NK-92 (cell line): Measurements from ENCODE around the gene NEK9.
A peak's percentile ranks its signal among the peaks of the same experiment; 100 is the strongest.
"Not testable (repeated sequence)": the region's sequence is repeated elsewhere in the genome, so short reads cannot be mapped to it uniquely, and the experiment has no call there.

Experiments
- DNase-seq: peaks from one replicate; lab custom pipeline; 2025; ENCODE audit not compliant: unreplicated experiment; lab: John Stamatoyannopoulos, UW

The NEK9 gene

DNA sequence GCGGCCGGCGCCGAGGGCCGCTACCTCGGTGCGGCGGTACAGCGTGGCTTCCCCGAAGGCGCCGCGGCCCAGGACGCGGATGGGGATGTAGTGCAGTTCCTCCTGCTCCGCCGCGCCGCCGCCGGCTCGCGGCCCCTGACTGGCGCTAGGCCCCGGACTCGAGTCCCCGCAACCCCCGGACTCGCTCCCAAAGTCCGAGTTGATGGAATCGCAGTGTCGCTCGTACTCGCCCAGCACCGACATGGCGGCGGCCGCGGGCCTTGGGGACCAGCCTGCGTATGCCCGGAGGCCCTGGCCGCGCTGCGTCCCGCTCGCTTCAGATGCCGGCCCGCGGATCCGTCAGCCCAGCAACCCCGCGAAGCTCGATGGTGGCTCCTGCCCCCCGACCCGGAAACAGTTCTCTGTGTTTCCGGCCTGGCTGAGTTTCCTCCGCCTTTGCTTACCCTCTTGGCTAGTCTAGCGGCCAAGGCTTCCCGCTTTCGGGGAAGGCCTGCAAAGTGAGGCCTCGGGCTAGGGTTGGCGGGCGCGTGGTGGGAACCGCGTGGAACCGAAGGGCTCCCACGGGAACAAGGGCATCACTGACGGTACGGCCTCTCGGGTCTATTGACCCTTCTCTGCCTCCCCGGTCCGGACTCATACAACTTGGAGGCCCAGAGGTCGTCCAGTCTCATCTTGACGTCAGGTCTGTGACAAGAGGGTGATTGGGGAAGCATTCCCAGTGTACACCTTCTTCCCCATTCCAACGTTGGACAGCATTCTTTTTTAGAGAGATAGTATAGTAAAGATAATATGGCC, at the start of gene NEK9:
NEK9 (minus strand) TSS at position 370 of the 795 bp plus-strand sequence; CDS start at position 243, 127 bp downstream.
- DNase-seq: no peak

DNA sequence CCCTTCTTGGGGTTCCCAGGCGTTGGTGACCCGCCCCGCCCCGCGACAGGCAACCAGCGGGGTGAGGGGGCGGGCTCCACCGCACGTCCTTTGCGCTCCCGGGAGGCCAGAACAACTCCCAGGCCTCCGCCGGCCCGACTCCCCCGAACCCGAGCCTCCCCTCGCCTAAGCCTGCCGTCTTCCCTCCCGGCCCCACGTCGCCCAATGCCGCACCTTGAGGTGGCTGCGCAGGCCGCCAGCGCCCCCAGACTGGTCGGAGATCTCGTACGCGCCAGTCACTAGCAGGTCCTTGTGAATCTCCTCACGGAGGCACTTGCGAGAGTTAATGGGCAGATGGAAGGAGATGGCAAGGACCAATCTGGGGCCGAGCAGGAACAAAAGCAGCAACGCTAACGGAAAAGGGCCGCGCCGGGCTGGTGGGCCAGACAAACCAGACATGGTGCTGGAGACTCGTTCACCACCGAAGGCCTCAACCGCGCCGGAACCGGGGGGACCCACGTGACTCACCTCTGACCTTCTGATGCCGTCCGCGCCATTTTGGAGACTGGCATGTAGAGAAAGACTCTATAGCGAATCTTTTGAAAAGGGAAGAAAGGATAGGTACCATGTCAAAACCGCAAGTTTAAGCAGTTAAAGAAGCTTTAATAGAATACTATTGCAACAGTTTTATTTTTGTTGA, 49.4 kb upstream of the NEK9 start, which contains the start of gene TMED10:
TMED10 (minus strand) TSS at position 471 of the 679 bp plus-strand sequence; CDS start at position 438, 33 bp downstream.
- peak; percentile 53 for DNase-seq

DNA sequence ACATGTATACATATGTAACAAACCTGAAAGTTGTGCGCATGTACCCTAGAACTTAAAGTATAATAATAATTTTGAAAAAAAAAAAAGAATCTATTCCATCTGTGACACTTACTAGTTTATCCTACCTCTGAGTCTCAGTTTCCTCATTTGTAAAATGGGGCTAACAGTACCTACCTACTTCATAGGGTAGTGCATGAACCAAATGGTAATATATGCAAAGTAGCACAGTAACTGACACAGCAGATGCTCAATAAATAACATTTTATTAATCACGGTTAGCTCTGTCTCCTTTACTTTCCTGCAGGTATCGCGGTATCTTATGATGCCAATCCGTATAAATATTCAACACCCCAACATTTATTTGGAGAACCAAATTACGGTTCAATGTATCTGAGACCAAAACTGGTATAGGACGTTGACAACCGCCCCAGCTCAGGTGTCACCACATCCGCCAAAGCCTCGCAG, 48.9 kb upstream of the NEK9 start:
- no peak for DNase-seq

DNA sequence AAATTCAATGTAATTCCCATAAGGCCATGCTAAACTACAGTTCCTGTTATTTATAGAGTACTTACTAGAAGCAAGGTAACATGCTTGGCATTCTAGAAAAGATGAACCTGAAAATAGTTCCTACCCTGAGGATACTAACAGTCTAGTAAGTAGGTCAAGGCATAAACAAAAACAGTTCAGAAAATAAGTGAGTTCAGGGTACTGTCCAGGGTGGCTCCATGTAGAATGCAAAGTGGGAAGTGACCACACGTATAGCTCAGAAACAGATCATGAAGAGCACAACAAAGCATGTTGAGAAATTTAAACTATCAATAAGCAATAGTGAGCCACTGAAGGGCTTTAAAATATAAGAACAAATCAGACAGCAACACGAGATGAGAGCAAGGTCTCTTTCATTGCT, 47.2 kb upstream of the NEK9 start:
- no peak for DNase-seq

DNA sequence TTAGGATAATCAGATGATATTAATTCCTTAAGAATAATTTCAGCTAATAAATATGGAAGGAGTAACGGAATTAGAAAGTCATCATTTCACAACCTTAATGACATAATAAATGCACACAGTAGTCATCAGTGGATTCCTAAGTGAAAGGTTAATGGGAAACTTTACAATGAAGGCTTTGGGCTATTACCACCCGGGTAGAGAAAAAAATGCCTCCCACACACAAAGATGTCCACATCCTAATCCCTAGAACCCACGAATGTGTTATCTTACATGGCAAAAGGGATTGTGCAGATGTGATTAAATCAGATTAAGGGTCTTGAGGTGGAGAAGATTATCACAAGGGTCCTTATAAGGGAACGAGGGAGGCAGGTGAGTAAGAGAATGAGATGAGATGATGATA, 43.9 kb upstream of the NEK9 start:
- no peak for DNase-seq

DNA sequence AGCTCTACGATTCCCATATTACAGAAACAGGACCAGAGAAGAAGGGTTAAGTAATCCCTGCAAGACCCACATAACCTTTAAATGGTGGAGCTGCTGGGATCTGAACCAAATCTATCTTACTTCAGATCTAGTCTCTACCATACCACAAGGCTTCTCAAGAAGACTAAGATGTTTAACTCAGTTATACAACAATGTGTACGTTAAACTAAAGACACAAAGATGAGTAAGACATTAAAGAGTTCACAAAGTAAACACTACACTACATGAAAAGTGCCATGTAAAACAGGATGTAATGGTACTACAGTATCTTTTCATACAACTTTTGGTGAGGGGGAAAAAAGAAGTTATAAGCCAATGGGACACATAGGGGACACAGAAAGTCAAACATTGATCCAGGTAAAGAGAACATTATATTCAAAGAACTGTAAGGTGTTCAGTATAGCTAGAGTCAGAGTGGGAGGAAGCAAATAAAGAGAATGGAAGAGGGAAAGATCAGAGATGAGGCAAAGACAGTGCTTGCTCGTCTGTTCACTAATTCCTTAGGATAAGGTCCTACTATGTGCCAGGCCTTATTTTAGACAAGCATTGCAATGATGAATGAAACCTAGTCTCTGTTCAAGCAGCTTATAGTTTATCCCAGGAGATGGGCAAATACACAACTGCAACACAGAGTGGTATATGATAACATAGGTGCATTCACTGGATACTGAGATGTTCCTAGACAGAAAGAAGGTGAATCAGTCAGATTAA, 41.9 kb upstream of the NEK9 start:
- DNase-seq: no peak

DNA sequence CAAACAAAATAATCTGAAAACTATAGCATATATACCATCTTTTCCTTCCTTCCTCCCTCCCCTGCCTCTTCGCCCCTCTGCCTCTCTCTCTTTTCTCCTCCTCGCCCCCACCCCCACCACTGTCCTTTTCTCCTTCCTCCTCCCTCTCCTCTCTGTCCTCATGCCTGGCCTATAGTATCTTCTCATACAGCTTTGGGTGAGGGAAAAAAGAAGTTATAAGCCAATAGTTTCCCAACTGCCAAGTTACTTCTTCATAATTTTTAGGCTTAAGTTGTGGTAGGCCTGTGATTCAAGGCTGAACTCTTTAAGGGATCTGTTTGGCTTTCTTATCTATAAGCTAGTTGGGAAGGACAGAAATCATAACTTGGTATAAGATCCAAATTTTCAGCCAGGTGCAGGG, 40.5 kb upstream of the NEK9 start:
- no peak for DNase-seq

DNA sequence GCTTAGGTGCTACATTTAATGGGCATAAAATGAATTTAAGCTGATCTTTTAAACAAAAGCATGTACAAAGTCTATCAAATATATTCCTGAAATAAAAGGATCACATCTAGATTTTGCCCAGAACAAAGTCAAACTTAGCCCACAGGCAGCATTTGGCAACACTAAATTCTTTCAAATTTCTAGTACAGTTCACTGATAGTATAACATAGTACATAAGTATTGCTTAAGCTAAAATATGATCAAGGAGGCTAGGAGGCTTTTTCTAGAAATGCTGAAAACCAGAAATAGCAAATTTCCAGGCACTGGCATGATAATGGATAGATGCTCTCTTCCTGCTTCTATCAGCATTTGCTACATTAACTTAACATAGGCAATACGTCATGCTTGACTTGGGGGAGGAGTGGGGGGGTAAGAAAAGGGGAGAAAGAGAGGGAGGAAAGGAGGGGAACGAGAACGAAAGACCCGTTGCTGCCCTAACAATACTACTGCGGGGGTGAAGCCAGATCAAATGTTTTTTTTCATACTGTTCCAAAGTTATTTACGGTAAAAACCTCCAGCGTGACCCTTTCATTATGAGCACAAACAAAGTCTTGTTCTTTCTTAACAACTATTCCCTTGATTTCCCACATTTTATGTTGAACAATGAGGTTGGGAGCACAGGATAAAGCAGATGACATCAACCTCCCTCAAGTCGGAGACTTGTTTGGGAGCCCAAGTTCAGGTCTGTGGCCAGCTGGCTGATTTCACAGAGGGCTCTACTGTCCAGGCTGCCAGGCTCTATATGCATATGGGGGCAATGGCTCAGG, 38.9 kb upstream of the NEK9 start:
- no peak for DNase-seq

DNA sequence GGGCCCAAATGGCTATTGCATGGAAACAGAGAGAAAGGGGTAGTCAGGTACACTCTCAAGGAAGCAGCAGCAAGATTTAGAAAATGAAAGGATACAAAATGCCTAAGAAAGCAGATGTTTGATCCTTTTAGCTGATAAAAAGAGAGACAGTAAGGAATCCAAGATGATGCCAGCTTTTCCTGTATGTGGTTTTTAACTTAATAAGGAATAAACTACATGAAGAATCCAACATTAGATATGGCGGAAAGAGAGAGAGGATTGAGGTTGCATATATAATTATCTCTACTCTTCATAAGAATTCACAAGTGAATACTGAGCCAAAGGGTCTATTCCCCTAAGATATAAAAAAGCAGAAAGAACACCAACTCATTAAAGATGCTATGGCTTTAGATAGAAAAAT, 38.0 kb upstream of the NEK9 start:
- DNase-seq: no peak

DNA sequence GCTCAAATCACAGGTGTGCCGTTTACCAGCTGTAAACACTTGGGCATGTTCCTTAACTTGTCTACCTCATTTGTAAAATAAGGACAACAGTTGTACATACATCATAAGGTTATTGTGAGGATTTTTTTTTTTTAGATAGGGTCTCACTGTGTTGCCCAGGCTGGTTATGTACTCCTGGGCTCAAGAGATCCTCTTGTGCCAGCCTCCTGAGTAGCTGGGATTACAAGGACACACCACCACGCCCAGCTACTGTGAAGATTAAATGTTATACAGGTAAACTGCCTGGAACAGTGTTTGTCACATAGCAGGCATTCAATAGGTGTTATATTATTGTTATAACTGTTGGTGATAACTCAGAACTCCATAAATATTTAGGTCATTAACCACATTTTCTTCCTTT, 36.8 kb upstream of the NEK9 start:
- no peak for DNase-seq

DNA sequence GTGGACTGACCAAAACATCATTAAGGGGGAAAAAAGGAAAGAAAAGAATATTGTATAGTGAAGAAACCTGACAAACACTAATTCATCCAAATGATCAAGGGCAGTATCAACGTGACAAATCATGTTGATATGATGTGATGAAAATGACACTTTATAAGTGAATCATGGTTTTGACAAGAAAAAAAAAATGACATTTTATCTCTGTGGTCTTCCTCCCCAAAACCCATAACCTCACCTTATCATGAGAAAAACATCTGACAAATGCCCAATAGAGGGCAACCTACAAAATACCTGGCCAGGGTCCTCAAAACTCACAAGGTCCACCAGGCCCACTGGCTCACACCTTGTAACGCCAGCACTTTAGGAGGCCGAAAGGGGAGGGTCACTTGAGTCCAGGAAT, 35.8 kb upstream of the NEK9 start:
- no peak for DNase-seq

DNA sequence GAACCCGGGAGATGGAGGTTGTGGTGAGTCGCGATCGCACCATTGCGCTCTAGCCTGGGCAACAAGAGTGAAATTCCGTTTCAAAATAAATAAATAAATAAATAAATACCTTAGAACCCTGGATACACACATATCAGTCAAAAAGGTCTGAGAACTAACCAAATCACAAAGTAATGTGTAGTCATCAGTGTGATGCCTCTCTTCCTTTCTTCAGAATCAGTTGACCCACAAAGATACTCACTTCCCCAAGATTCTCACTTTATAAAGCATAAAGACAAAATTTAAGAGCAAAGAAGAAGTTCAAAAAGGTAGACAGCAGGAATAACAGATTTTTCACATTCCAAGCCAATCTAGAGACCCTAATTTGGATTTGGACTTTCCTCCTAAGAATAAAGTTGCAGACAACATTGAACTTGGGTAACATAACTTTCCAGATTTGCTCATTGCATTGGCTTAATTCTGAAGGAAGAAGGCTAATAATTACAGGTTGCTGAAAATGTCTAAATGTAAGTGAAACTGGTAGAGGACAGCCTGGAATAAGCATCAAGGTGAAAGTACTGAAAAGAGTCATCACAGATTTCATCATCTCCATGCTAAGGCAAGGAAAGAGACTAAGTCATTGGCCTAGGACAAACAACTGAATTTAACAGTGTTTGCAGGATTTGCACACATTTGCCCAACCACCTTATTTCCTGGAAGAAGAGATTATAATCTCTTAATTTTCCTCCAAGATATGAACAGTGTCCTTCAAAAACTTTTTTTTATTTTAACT, 32.2 kb upstream of the NEK9 start:
- DNase-seq: no peak

DNA sequence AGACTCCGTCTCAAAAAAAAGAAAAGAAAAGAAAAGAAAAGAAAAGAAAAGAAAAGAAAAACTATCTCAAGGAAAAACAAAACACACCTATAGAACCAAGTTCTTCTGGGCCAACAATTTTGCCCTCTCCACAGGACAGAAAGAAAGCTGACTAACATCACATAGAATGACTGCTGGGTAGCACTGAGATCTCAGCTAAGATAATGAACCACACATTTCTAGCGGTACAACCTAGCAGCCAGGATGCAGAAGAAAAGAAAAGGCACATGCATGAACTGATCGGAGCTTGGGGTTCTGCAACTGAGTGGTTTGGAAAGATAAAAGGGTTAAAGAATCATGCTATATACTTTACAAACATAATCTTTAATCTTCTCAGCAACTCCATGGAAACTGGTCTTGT, 30.1 kb upstream of the NEK9 start:
- no peak for DNase-seq

DNA sequence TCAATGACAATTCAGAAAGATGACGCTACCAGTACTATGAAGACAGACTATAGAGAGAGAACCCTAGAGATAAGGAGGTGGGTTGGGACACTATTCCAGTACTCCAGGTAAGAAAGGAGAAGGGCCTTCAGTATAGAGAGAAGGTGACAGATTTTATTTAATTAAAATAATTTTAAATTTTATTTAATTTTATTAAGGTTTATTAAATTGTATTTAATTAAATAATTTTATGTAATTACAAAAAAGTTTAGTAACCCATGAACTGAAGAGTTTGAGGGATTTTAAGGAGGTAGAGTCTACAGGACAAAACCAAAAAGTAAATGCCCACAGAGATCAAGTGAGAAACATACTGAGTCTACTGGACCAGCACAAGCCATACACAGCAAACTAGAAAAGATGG, 29.3 kb upstream of the NEK9 start:
- no peak for DNase-seq

DNA sequence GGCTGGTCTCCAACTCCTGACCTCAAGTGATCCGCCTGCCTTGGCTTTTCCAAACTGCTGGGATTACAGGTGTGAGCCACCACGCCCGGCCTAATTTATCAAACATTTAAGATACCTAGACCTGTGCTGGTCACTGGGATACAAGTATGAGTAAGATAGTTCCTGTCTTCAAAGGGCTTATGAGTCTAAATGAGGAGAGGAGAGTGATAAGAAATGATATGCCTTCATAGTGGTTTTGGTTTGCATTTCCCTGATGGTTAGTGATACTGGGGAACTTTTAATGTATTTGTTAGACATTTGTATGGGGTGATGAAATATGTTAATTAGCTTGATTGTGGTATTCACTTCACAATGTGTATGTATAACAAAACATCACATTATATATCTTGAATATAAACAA, 28.3 kb upstream of the NEK9 start:
- DNase-seq: no peak

DNA sequence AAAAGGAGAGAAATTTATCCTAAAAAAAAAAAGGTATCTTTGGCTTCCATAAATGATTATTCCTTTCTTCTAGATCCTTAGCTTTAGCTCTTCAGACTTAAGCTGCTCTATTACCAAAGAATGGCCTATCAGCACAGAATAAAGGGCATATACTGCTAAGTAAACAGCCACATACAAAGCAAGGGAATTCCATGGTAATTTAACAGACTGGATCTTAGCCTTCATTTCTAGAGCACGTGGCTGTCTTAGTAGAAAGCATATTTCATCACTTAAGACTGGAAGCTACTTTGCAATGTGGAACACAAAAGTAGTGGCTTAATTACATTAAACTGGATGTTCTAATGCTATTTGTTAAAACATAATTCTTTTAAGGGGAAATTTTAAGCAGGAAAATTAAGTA, 26.4 kb upstream of the NEK9 start:
- no peak for DNase-seq

DNA sequence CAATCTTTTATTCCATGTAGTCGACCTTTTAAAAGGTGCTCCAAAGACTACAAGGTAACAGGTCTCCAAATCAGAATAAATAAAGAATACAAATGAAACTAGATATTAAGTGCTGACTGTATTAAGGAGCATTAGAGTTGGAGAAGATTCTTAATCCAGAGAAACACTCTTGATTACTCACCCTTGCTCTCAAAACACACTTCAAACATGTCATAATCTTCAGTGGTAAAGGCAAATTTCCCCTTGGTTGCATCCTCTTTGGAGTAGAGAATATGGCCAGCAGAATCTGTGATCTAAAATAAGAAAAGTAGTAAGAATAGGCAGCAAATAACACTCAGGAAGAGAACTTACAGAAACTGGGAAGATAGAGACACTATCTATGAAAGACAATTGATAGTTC, 25.0 kb upstream of the NEK9 start:
- no peak for DNase-seq

DNA sequence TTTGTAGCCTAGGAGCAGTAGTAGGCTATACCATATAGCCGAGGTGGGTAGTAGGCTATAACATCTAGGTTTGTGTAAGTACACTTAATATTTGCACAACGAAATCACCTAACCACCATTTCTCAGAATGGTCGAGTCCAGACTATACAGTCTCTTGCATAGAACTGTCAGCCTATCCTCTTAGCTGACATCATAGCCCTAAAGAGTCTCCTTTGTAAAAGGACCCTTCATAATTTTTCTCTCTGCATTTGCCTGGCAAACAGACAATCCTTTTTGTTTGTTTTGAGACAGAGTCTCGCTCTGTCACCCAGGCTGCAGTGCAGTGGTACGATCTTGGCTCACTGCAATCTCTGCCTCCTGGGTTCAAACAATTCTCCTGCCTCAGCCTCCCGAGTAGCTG, 23.8 kb upstream of the NEK9 start:
- DNase-seq: not testable (repeated sequence)

DNA sequence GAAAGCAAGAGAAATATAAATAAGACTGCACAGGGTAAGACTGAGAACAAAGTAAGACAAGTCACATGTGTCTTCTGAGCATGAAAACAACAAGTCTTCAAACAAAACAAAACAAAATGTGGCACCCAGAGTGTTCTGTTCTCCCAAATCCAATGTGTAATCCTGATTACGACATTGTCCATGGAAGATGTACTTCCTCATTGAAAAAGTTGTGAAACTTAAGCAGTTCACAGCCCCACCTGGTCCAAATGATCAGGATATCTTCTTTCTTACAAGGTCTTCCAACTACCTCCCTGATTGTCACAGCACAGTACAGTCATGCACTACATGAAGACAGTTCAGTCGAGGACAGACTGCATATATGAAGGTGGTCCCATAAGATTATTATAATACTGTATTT, 23.3 kb upstream of the NEK9 start:
- no peak for DNase-seq

DNA sequence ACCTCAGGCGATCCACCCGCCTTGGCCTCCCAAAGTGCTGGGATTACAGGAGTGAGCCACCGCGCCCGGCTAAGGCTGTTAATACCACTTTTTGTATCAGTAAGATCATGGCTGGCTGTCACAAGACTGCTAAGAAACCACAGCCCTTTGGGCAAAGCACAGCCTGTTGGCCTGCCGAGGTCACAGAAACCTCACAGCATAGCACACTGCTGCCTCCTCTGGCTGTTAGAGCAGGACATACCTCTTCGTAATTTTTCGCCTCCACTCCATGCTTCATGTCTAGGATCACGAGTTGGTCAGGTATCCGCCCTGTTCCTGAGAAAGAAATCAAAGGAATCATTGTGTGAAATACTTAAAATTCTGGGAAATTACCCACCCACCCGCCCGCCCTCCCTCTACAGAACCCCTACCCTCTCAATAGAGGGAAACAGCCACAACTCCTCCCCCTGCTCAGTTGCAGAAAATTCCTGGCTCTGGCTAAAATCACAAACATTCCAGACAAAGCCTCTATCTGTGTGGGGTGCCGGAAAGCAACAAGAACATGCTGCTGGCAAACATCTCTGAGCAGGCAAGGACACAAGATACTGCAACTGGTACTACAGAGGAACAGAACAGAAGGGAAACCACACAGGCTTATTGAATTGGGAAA, 20.7 kb upstream of the NEK9 start:
- DNase-seq: no peak
